ENCODE data around the gene STAG1. TPM values are rescaled to one million over a fixed set of nuclear protein-coding genes. Genes with fewer than 3 reads are reported as not detected.

The STAG1 gene
- polyA plus RNA-seq, 3 donors, result 7.2 to 10.0 (median 7.5) TPM

- H3K9me3 Mint-ChIP-seq, result peaks cover 13 to 35% (median 22%) of the 10 kb centered on the region in 7 donors
- no peak overlapping the region for H3K27ac ChIP-seq (ENCODE audit: low read depth in 1 of 2, low read length in 2 of 2)
- H3K27me3 Mint-ChIP-seq (ENCODE audit: low read depth in 3 of 3), result no peaks in the 10 kb centered on the region
- peaks cover 2% of the 10 kb centered on the region for H3K79me2 ChIP-seq (ENCODE audit: insufficient read depth, low read length)
- H3K27me3 ChIP-seq (ENCODE audit: control insufficient read depth in 2 of 2, insufficient read depth in 2 of 2, low read length in 2 of 2), result no peaks in the 10 kb centered on the region
- H3K4me1 Mint-ChIP-seq, result no peaks in the 10 kb centered on the region
- H4K20me1 ChIP-seq (ENCODE audit: insufficient read depth, low read length), result no peaks in the 10 kb centered on the region
- H3K9ac ChIP-seq (ENCODE audit: insufficient read depth, low read length, poor library complexity, severe bottlenecking), result no peak overlapping the region
- H3K9me3 ChIP-seq (replicated peaks in 1 of 2; ENCODE audit: control insufficient read depth in 1 of 2, insufficient read depth in 1 of 2, low read length in 2 of 2), result peaks cover 10 to 13% of the 10 kb centered on the region in 2 donors
- no peak overlapping the region for H3K4me3 ChIP-seq (replicated peaks in 1 of 3; ENCODE audit: low read depth in 2 of 3, low read length in 3 of 3)
- H3K4me2 ChIP-seq (replicated peaks; ENCODE audit: extremely low read depth, low read length, poor library complexity, severe bottlenecking), result no peak overlapping the region
- WGBS (ENCODE audit: insufficient coverage), result no CpG with 5 or more reads among the region's 1 CpG
- peaks cover 14 to 66% of the 10 kb centered on the region in 2 donors for H3K36me3 Mint-ChIP-seq
- no peak for TF ChIP-seq CTCF (IDR thresholded peaks at IDR 0.05)
- no peaks in the 10 kb centered on the region for H3K4me1 ChIP-seq (ENCODE audit: control insufficient read depth in 1 of 2, insufficient read depth in 2 of 2, low read length in 2 of 2)
- H2AFZ ChIP-seq (ENCODE audit: insufficient read depth, low read depth, low read length, poor library complexity, severe bottlenecking), result no peak overlapping the region
- intact Hi-C loops (cut with micrococcal nuclease), result no loop called here
- DNase-seq, result no peak
- no peak overlapping the region for H3K27ac Mint-ChIP-seq
- no peak overlapping the region for H3K4me3 Mint-ChIP-seq
- peaks cover 0 to 9% of the 10 kb centered on the region in 2 donors for H3K36me3 ChIP-seq (replicated peaks in 1 of 2; ENCODE audit: control insufficient read depth in 1 of 2, insufficient read depth in 2 of 2, low read length in 2 of 2)
Observed at GRCh38 chr3:136532766-136533165, 219.4 kb downstream of the STAG1 start.

- Histone ChIP-seq H3K79me2 (ENCODE audit: insufficient read depth, low read length) (no peaks in the 10 kb centered on the region), H4K20me1 (ENCODE audit: insufficient read depth, low read length) (no peaks in the 10 kb centered on the region), H3K4me1 (ENCODE audit: control insufficient read depth in 1 of 2, insufficient read depth in 2 of 2, low read length in 2 of 2) (no peaks in the 10 kb centered on the region), H3K4me3 (replicated peaks in 1 of 3; ENCODE audit: low read depth in 2 of 3, low read length in 3 of 3) (no peak overlapping the region), H3K27me3 (ENCODE audit: control insufficient read depth in 2 of 2, insufficient read depth in 2 of 2, low read length in 2 of 2) (no peaks in the 10 kb centered on the region), H3K9ac (ENCODE audit: insufficient read depth, low read length, poor library complexity, severe bottlenecking) (no peak overlapping the region), H3K9me3 (replicated peaks in 1 of 2; ENCODE audit: control insufficient read depth in 1 of 2, insufficient read depth in 1 of 2, low read length in 2 of 2) (no peaks in the 10 kb centered on the region), H2AFZ (ENCODE audit: insufficient read depth, low read depth, low read length, poor library complexity, severe bottlenecking) (no peak overlapping the region), H3K27ac (ENCODE audit: low read depth in 1 of 2, low read length in 2 of 2) (no peak overlapping the region), H3K36me3 (replicated peaks in 1 of 2; ENCODE audit: control insufficient read depth in 1 of 2, insufficient read depth in 2 of 2, low read length in 2 of 2) (peaks cover 2 to 10% of the 10 kb centered on the region in 2 donors), H3K4me2 (replicated peaks; ENCODE audit: extremely low read depth, low read length, poor library complexity, severe bottlenecking) (no peak overlapping the region)
- Mint-ChIP-seq H3K27me3 (ENCODE audit: low read depth in 3 of 3) (no peaks in the 10 kb centered on the region), H3K4me1 (peaks cover 9% of the 10 kb centered on the region), H3K4me3 (no peak overlapping the region), H3K9me3 (peaks cover 0 to 4% (median 0%) of the 10 kb centered on the region in 7 donors), H3K27ac (no peak overlapping the region), H3K36me3 (peaks cover 8 to 18% of the 10 kb centered on the region in 2 donors)
- DNase-seq, result no peak
- no CpG with 5 or more reads among the region's 2 CpGs for WGBS (ENCODE audit: insufficient coverage)
- intact Hi-C loops (cut with micrococcal nuclease), result no loop called here
- TF ChIP-seq CTCF (IDR thresholded peaks at IDR 0.05), result no peak
Observed at GRCh38 chr3:136518102-136518501, 234.1 kb downstream of the STAG1 start.

Data from CD14-positive monocyte (primary cell).